ENCODE results near the gene ANP32A.

Gene ANP32A

DNA sequence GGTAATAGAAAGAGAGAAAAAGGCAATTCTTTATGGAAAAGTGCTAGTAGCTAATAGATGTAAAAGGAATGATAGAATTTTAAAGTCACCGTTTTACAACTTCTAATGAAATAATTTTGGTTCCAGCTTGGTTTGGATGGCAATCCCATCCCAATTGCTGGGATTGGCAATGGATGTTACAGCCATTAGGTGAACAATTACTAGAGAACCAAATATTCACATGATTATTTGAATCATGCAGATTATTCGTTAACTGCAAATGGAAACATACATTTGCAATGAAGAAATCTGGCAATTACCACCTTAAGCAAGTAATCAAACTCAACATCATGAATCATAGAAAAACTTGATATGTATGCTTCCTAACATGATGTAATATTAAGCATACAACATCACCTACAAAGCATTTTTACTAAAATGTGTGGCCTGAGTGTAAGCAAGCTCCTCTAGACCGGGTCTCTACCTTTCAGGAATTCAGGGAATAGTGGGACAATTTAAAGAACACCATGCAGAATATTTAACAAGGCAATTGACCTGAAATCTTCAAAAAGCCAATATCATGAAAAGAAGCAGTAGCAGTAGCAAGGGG lies 26.2 kb upstream of the ANP32A start:
- TF ChIP-seq, protein P1, sequence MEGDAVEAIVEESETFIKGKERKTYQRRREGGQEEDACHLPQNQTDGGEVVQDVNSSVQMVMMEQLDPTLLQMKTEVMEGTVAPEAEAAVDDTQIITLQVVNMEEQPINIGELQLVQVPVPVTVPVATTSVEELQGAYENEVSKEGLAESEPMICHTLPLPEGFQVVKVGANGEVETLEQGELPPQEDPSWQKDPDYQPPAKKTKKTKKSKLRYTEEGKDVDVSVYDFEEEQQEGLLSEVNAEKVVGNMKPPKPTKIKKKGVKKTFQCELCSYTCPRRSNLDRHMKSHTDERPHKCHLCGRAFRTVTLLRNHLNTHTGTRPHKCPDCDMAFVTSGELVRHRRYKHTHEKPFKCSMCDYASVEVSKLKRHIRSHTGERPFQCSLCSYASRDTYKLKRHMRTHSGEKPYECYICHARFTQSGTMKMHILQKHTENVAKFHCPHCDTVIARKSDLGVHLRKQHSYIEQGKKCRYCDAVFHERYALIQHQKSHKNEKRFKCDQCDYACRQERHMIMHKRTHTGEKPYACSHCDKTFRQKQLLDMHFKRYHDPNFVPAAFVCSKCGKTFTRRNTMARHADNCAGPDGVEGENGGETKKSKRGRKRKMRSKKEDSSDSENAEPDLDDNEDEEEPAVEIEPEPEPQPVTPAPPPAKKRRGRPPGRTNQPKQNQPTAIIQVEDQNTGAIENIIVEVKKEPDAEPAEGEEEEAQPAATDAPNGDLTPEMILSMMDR (conservative IDR thresholded peaks at IDR 0.05), result no peak
- no peak overlapping the region for H3K27ac ChIP-seq

DNA sequence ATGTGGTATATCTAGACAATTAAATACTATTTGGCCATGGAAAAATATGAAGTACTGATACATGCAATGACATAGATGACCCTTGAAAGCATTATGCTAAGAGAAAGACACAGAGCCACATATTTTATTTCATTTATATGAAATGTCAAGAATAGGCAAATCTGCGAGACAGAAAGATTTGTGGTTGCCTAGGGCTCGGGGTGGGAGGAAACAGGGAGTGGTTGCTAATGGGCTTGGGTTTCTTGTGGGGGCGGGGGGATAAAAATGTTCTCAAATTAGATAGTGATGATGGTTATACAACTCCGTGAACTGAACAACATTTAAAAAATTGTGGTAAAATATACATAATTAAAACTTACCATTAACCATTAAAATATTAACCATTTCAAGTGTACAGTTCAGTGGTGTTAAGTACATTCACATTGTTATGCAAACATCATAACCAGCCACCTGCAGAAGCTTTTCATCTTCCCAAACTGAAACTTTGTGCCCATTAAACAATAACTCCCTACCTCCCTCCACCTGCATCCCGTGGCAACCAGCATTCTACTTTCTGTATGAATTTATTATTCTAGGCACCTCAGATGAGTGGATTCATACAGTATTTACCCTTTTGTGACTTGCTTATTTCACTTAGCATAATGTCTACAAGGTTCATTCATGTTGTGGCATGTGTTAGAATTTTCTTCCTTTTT lies 24.3 kb upstream of the ANP32A start:
- TF ChIP-seq, protein P1 (conservative IDR thresholded peaks at IDR 0.05), result no peak
- no peak overlapping the region for H3K27ac ChIP-seq

DNA sequence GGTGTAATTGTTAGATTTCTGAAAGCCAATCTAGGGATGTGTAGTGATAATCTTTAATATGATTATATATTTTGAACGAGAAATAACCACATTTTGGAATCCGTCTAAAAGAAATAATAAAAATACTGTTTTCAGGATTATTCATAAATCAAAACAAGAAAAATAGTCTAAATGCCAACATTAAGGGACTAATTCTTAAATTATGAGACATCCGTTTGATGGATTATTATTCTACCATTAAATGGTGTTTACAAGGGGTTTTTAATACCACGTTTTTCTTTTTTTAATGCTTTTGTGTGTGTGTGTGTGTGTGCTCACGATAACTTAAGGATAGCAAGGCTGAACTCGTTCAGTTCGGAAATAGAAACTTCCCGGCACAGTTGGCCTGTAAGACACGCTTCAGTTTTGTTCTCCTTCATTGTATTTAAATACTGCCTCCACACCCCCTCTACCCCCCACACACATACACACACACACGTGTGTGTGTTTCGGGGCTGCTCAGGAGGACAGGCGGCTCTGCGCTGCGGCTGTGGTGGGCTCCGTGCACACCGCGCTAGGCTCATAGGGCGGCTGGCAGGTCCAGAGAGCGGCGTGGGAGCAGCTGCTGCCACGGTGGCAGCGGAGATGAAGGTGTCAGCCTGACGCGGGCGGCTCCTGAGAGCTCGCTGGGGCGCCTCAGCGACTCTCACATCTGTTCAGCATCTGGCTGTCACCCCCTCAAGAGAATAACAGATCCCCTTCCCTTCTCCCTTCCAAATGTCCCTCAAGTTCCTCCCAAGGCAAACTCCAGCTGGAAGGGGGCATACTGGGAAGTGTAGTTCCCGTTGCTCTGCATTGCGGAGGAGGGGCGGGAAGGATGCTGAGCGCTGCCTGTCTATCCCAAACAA lies 23.0 kb upstream of the ANP32A start:
- no peak overlapping the region for H3K27ac ChIP-seq
- TF ChIP-seq, protein P1 (conservative IDR thresholded peaks at IDR 0.05), result no peak

DNA sequence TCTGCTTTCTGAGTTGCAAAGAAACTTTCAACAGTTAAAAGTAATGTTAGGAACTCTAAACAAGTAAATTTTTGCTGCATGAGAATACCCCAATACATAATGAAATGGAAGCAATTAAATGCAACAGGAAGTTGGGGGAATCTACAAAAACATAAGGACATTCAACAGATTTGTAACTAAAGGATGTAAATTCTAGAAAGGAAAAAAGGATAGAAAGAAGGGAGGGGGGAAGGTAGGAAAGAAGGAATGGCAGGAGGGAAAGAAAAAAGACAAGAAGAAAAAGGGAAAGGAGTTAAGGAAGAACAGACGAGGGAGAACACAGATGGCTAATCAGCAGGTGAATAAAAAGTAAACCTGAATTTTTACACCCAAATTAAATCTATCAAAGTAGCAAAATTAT lies 22.3 kb upstream of the ANP32A start:
- TF ChIP-seq, protein P1 (conservative IDR thresholded peaks at IDR 0.05), result no peak
- H3K27ac ChIP-seq, result no peak overlapping the region

DNA sequence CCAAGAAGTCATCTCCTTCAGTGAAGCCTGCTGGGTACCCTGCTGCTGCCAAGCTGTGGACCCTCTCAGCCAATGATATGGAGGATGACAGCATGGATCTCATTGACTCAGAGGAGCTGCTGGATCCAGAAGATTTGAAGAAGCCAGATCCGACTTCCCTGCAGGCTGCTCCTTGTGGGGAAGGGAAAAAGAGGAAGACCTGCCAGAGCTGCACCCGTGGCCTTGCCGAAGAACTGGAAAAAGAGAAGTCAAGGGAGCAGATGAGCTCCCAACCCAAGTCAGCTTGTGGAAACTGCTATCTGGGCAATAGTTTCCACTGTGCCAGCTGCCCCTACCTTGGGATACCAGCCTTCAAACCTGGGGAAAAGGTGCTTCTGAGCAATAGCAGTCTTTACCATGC lies 13.7 kb upstream of the ANP32A start:
- TF ChIP-seq, protein P1 (conservative IDR thresholded peaks at IDR 0.05), result no peak
- no peak overlapping the region for H3K27ac ChIP-seq

DNA sequence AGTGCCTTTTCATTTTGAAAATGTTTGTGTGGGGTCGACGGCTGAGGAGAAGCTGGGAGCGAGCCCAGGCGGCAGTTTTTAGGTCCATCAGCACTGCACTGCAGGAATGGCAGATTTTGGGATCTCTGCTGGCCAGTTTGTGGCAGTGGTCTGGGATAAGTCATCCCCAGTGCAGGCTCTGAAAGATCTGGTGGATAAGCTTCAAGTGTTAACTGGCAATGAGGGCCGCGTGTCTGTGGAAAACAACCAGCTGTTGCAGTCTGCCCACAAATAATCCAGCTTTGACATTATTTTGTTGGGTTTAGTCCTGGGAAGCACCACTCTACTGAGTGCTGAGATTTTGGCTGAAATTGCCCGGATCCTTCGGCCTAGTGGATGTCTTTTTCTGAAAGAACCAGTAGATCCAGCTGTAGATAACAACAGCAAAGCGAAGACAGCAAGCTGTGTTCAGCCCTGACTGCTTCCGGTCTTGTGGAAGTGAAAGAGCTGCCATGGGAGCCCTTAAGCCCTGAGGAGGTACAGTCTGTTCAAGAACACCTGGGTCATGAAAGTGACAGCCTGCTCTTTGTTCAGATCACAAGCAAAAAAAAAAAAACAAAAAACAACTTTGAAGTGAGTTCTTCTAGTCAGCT lies 13.1 kb upstream of the ANP32A start:
- TF ChIP-seq, protein P1 (conservative IDR thresholded peaks at IDR 0.05), result no peak
- no peak overlapping the region for H3K27ac ChIP-seq
